ENCODE data around the gene SMAD6. TPM values are rescaled to one million over a fixed set of nuclear protein-coding genes. Genes with fewer than 3 reads are reported as not detected.

Gene SMAD6
- total and polyA plus RNA-seq, 2 experiments from 2014 or later: 1.6 to 15.7 TPM

GRCh38 chr15:66829551-66830121, 127.6 kb downstream of the SMAD6 start (continued):
- TF ChIP-seq ZNF462 (CRISPR knock-in tag; IDR thresholded peaks at IDR 0.05) (no peak), ZNF331 (CRISPR knock-in tag; IDR thresholded peaks at IDR 0.05; ENCODE audit: low read depth) (no peak), POLR2AphosphoS5 (IDR thresholded peaks at IDR 0.05; ENCODE audit: low read depth) (no peak)

GRCh38 chr15:66830358-66830757, 128.3 kb downstream of the SMAD6 start:
- no peaks in the 10 kb centered on the region for H3K27me3 ChIP-seq (ENCODE audit: insufficient read depth)
- no peak overlapping the region for H3K4me3 ChIP-seq
- no peaks in the 10 kb centered on the region for H4K20me1 ChIP-seq (replicated peaks; ENCODE audit: insufficient read depth)
- H3F3A ChIP-seq (replicated peaks; ENCODE audit: low read depth): no peaks in the 10 kb centered on the region
- peaks cover 32% of the 10 kb centered on the region for H3K4me1 ChIP-seq (ENCODE audit: insufficient read depth)
- H3K79me2 ChIP-seq (replicated peaks; ENCODE audit: insufficient read depth): no peaks in the 10 kb centered on the region
- H3K27ac Mint-ChIP-seq: no peak overlapping the region
- H3K9me2 ChIP-seq (ENCODE audit: insufficient read depth): no peaks in the 10 kb centered on the region; the same call in 1 of the 2 replicates
- no peaks in the 10 kb centered on the region for H3K36me3 ChIP-seq (ENCODE audit: insufficient read depth)
- H3K4me2 ChIP-seq: no peak overlapping the region
- ATAC-seq (no peak), DNase-seq (ENCODE audit: low spot score) (no peak)
- H3K4me3 Mint-ChIP-seq: no peak overlapping the region
- H3K9me3 Mint-ChIP-seq: no peaks in the 10 kb centered on the region; the same call in 2 of the 3 replicates
- no peak overlapping the region for H3K27ac ChIP-seq (ENCODE audit: low read depth)
- no peaks in the 10 kb centered on the region for H3K36me3 Mint-ChIP-seq (ENCODE audit: low read depth)
- no peak overlapping the region for H2AFZ ChIP-seq
- H3K4me1 Mint-ChIP-seq: peaks cover 37% of the 10 kb centered on the region
- H3K27me3 Mint-ChIP-seq (ENCODE audit: insufficient read depth, low read depth, poor library complexity): peaks cover 8% of the 10 kb centered on the region
- no peak for TF ChIP-seq EZH2 (IDR thresholded peaks at IDR 0.05; ENCODE audit: low read depth, unreplicated experiment)
- TF ChIP-seq STAT1 (IDR thresholded peaks at IDR 0.05; ENCODE audit: unreplicated experiment): no peak
- no peak for TF ChIP-seq ZNF462 (CRISPR knock-in tag; IDR thresholded peaks at IDR 0.05)
- no peak for TF ChIP-seq ZNF114 (CRISPR knock-in tag; IDR thresholded peaks at IDR 0.05)
- TF ChIP-seq NANOG (IDR thresholded peaks at IDR 0.05; ENCODE audit: borderline replicate concordance): no peak
